Mammary epithelial cell (primary cell): ENCODE data around the gene ADGRG1.

Experiments
- EZH2 ChIP-seq: IDR thresholded peaks from 2 replicates; pipeline ENCODE4 v1.6.1; 2012; ENCODE audit warnings: low read length, inconsistent platforms, borderline replicate concordance
- TF ChIP-seq, protein P1 (sequence below), 2 donors: IDR thresholded peaks in 1 of 2; conservative IDR thresholded peaks in 1 of 2; 2 replicates each; pipeline ENCODE4 v1.5.1; 2011 to 2012; ENCODE audit warnings: inconsistent platforms in 2 of 2, low read length in 2 of 2, mild to moderate bottlenecking in 2 of 2, control low read depth in 1 of 2, low read depth in 1 of 2; ENCODE audit not compliant: insufficient read depth in 1 of 2; ENCODE audit errors: extremely low read depth in 1 of 2

DNA sequence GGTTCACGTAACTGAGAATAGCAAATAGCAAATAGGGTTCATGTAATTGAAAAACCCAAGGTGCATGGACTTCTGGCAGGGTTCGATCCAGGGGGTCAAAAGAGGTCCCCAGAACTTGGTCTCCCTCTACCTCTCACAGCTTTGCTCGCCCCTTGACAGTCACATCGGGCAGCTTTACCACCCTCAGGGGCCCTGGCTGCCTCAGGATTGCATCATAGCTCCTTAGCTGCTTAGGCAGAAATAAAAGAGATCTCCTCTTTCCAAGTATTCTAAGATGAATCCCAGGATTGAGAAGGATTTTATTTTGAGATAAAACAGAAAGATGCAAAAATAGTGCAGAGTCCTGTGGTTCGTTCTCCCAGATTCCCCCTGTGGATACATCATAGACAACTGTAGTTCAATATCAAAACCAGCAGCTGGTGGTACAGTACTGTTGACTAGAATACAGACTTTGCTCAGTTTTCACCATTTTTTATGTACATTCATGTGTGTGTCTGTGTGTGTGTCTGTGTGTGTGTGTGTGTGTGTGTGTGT lies 52.5 kb downstream of the ADGRG1 start:
- TF ChIP-seq, protein P1, sequence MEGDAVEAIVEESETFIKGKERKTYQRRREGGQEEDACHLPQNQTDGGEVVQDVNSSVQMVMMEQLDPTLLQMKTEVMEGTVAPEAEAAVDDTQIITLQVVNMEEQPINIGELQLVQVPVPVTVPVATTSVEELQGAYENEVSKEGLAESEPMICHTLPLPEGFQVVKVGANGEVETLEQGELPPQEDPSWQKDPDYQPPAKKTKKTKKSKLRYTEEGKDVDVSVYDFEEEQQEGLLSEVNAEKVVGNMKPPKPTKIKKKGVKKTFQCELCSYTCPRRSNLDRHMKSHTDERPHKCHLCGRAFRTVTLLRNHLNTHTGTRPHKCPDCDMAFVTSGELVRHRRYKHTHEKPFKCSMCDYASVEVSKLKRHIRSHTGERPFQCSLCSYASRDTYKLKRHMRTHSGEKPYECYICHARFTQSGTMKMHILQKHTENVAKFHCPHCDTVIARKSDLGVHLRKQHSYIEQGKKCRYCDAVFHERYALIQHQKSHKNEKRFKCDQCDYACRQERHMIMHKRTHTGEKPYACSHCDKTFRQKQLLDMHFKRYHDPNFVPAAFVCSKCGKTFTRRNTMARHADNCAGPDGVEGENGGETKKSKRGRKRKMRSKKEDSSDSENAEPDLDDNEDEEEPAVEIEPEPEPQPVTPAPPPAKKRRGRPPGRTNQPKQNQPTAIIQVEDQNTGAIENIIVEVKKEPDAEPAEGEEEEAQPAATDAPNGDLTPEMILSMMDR (conservative IDR thresholded peaks at IDR 0.05 in 1 of 2, IDR thresholded peaks at IDR 0.05 in 1 of 2; ENCODE audit: extremely low read depth in 1 of 2, insufficient read depth in 1 of 2, low read depth in 1 of 2, low read length in 2 of 2) = no peak
- no peak for TF ChIP-seq EZH2
